Skeletal muscle cell (primary cell): ENCODE results near the gene ST6GALNAC6.
A peak's percentile ranks its signal among the peaks of the same experiment; 100 is the strongest.
"Not testable (repeated sequence)": the region's sequence is repeated elsewhere in the genome, so short reads cannot be mapped to it uniquely, and the experiment has no call there.

Experiments
- DNase-seq: peaks from one replicate; pipeline ENCODE4 v3.0.0-alpha.2; 2010; ENCODE audit warnings: low read depth
- H3K4me3 ChIP-seq: 2 replicates; pipeline ENCODE4 v1.5.1; 2011; ENCODE audit warnings: low read depth, mild to moderate bottlenecking, control low read depth, low read length, moderate library complexity

Gene ST6GALNAC6

GRCh38 chr9:127903557-127904475 lies 4.4 kb upstream of the ST6GALNAC6 start:
- H3K4me3 ChIP-seq: no peak overlapping the region
- no peak for DNase-seq

GRCh38 chr9:127898433-127899127 lies 823 bp downstream of the ST6GALNAC6 start:
- H3K4me3 ChIP-seq: peak overlapping the region; percentile 89
- DNase-seq: peak; percentile 77

- peak overlapping the region; percentile 24 for H3K4me3 ChIP-seq
- DNase-seq: peak; percentile 72
Measured at GRCh38 chr9:127897193-127897692, 2.2 kb downstream of the ST6GALNAC6 start.

- peak overlapping the region; percentile 24 for H3K4me3 ChIP-seq
- DNase-seq: no peak
Measured at GRCh38 chr9:127896395-127897192, 2.8 kb downstream of the ST6GALNAC6 start.

GRCh38 chr9:127895811-127896210 lies 3.6 kb downstream of the ST6GALNAC6 start:
- H3K4me3 ChIP-seq: no peak overlapping the region
- no peak for DNase-seq

- no peak overlapping the region for H3K4me3 ChIP-seq
- DNase-seq: no peak
Measured at GRCh38 chr9:127893392-127893791, 6.0 kb downstream of the ST6GALNAC6 start.

GRCh38 chr9:127892831-127893230 lies 6.6 kb downstream of the ST6GALNAC6 start:
- H3K4me3 ChIP-seq: no peak overlapping the region
- no peak for DNase-seq

- no peak overlapping the region for H3K4me3 ChIP-seq
- DNase-seq: no peak
Measured at GRCh38 chr9:127890053-127890452, 9.3 kb downstream of the ST6GALNAC6 start.

- no peak for DNase-seq
- H3K4me3 ChIP-seq: no peak overlapping the region
Measured at GRCh38 chr9:127887792-127888191, 11.6 kb downstream of the ST6GALNAC6 start.

GRCh38 chr9:127886401-127886972 lies 12.9 kb downstream of the ST6GALNAC6 start:
- no peak overlapping the region for H3K4me3 ChIP-seq
- DNase-seq: no peak

- no peak for DNase-seq
- no peak overlapping the region for H3K4me3 ChIP-seq
Measured at GRCh38 chr9:127885508-127886281, 13.7 kb downstream of the ST6GALNAC6 start.

- no peak overlapping the region for H3K4me3 ChIP-seq
- DNase-seq: no peak
Measured at GRCh38 chr9:127884976-127885490, 14.4 kb downstream of the ST6GALNAC6 start.

- no peak for DNase-seq
- no peak overlapping the region for H3K4me3 ChIP-seq
Measured at GRCh38 chr9:127884427-127884911, 14.9 kb downstream of the ST6GALNAC6 start.

- no peak for DNase-seq
- no peak overlapping the region for H3K4me3 ChIP-seq
Measured at GRCh38 chr9:127883959-127884358, 15.4 kb downstream of the ST6GALNAC6 start.

GRCh38 chr9:127881715-127882114 lies 17.7 kb downstream of the ST6GALNAC6 start:
- not testable (repeated sequence) for H3K4me3 ChIP-seq, DNase-seq

- no peak for DNase-seq
- H3K4me3 ChIP-seq: no peak overlapping the region
Measured at GRCh38 chr9:127880143-127880542, 19.3 kb downstream of the ST6GALNAC6 start.

GRCh38 chr9:127878652-127879390 lies 20.6 kb downstream of the ST6GALNAC6 start:
- no peak for DNase-seq
- no peak overlapping the region for H3K4me3 ChIP-seq
